HS-27A (cell line): ENCODE measurements around the gene TNS3.

Experiments
- DNase-seq: peaks from one replicate; pipeline ENCODE4 v3.0.0-alpha.2; 2012; ENCODE audit warnings: low read depth, missing footprints

Gene TNS3

DNA sequence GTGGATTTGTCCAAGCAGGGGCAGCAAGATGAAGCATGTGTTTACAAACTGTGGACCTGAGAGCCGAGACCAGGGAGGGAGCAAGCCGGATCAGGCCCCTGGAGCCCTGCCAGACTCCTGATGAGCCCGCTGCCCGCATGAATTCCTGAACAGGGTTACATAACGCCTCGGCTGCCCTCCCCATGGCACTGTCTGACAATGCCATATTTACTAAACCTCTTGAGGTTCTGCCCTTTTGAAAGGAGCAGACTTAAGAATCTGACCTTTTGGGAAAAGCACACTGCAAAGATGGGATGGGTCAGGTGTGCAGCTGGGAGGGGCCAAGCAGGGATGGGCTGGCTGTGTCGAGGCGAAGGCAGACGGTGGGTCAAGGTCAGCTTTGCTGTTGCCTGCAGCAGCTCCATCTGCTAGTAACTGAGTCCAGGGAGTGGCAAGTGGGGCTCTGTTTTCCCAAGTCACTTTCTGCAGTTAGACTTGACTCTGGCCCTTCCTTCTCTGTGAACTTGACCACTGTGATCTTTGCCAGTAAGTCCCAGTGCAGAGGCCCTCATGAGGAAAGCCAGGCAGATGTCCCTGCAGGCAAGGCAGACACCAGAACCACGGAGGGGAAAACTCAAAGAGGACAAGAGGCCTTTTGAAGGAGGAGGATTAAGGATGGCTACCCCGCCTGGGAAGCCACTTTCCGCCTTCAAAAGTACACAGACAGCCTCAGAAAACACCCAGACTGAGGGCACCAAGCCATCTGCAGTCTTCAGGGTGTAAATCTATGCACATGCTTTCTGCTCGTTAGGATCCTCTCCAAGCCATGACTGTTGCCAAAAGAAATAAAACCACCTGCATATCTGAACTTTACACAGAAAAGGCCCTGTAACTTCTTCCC, 175.8 kb downstream of the TNS3 start:
- DNase-seq = no peak

DNA sequence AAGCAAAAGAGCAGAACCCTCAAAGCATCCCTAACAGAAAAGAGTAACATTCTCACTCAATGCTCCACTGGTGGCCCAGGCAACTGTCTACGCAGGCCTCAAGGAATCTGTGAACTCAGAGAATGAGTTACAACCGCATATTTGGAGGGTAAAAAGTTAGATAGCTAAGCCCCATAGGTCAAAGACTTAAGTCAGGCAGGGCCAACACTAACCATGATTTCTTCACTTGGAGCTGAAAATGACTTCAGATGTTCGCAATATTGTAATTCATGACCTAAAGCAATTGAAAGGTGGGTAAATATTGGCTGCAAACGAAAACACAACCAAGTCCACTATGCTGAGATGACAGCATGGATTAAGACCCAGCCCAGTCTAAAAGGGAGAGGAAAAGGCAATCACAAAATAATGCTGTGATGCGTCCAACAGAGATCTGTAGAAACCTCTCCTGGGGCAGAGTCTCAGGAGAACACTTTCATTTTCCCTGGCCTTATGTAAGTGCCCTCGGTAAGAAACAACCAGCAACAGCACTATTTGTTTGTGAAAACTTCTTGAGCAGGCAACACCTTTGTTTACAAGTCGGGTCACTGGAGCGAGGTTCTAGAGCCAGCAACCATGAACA, 176.5 kb downstream of the TNS3 start:
- no peak for DNase-seq

DNA sequence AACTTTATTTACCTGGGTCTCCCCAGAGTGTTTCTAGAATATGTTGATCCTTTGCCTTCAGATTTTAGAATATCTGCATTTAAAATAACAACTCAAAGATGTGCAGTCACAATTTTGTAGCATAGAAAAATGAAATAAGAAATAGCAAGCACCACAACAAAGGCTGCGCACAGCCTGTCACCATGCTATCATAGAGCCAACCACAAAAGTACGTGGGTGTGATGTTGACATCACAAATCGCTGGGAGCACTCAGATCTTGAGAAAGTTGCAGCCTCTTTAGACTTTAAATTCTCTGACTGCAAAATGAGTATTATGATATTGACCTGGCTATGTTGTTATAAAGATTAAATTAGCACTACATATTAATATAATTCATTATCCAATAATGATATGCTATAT, 177.9 kb downstream of the TNS3 start:
- no peak for DNase-seq

DNA sequence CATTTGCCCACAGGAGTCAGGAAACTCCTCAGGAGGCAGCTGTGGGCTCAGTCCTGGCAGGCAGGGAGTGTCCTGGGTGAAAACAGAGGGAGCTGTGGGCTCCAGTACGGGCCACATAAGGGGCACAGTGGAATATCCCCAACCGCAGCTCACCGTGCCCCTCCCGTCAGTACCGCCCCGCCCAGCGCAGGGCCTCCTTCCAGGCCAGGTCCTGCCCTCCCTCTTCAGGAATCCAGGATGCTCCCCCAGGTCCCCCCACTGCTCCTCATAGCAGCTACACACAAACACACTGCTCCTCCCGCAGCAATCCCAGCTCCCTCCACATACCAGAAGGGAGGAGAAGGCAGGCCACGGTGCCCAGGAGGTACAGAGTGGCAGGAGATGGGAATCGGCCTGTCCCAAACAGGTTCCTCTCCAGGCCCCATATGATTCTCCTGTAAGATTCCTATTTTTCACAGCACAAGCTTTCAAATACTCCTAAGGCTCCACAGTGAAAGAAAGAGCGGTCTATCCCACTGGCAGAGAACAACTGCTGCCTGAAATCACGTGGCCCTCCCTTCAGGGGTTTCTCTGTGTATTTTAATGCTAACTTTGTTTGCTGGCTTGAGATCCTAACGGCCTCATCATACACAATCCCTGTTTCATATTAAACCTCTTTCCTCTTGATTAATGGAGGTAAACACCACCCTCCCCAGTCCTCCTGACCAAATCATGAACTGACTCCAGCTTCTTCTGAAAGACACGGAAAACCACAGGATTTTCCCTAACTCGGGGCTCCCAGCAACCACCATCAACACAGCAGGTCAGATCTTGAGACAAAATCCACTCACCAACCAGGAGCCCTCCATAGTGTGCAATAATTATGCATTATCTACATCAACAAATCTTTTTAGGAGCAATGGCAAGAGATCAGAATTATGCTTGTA, 178.7 kb downstream of the TNS3 start:
- no peak for DNase-seq

DNA sequence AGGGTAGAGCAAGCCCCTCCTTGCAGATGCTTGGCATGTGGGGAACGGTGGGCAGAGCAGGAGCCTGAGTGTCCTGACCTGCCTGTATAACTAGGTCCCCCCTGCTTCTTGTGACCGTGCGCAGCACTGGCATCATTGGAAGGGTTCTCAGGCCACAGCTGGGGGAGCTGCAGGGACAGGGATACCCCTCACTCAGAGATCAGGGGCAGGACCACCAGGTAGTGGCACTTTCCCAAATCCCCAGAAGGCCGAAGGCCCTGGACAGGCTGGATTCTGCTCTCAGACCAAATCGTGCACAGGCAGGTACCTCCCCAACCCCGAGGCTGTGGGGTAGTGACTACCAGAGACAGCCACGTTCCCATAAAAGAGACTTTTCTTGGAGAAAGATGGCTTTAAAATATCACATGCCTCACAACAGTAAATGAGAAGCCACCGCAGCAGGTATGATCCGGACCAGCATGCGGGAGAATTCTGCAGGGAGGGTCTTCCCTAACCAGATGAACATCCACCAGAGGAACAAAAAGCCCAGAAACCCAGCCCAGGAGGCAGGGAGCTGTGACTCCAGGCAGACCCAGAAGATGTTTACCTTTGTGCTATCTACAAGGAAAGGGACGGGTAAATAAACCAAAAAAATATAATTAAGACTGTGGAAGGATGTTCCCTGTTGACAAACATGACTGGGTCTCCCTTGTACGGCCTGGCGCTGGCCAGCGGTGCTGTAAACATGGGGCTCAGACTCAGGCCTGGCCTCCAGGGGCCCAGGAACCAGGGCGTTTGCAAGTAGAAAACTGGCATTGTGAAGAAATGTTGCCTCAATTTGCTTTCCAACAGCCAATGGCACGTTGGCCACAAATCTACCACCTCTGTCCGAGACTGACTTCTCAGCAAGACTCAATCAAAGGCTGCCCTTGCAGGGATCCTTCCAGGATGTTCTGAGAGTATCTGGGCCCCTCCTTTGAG, 180.0 kb downstream of the TNS3 start:
- no peak for DNase-seq

DNA sequence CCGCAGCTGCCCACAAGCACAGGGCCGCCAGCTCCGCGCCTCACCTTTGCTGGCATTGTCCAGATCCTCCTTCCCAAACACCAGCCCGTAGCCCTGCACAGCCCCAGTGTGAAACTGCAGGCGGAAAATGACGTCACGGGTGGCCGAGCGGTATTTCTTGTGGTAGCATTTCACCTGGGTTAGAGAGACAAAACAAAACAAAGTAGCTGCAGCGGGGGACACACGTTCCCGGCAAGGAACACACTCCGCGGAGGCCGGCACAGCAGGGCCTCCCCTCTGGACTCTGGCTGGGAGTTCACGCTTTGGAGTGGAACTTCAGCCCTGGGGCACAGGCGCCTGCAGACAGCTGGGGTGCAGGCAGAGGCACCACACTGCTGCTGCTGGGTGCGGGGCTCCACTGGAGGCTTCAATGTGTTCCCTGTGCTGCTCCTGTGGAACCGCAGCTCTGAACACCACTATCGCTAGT, 181.1 kb downstream of the TNS3 start:
- DNase-seq = no peak

DNA sequence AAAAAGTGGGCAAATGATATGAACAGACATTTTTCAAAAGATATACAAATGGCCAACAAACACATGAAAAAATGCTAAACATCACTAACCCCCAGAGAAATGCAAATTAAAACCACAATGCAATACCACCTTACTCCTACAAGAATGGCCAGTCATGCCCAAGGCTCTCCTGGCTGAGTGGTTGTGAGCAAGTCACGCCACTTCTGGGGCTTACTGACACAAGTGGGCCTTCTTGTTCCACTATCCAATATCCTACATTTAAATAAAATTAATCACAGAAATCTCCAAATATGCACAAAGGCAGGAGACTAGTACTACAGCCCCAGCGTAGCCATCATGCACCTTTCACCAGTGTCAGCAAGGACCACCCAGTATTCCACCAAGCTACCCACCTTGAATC, 181.9 kb downstream of the TNS3 start:
- no peak for DNase-seq

DNA sequence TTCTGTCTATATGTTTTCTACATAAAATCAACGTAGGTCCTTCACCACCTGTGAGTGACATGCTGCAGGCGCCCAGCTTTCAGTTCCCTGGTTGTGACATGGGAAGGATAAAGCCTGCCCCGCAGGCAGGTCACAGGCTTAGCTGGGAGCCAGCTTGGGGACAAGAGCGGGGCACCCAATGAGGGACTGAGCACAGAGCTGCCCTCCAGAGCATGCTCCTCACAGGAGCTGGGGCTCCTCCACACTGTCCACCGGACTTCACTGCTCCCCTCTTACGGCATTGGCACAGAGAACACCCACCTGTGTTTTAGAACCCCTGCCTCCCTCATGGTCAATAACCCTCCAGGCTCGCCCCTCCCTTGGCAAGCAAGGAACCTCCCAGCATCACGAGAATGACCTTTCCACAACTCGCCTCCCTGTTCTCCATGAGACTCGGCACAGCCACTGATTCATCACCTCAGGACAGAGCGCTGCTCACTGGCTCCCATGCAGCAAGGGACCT, 187.1 kb downstream of the TNS3 start:
- DNase-seq = no peak

DNA sequence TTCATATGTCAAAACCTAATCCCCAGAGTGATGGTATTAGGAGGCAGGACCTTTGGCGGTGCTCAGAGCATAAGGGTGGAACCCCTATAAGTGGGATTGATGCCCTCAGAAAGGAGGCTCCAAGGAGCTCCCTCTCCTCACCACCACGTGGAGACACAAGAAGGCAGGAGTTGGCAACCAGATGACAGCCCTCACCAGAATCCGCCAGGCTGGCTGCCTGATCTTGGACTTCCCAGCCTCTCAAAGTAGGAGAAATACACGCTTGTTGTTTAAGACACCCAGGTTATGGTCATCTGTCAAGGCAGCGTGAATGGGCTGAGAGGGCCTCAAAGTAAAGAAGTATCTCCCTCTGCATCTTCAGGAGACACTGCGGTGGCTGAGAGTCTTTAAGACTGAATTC, 187.7 kb downstream of the TNS3 start:
- no peak for DNase-seq

DNA sequence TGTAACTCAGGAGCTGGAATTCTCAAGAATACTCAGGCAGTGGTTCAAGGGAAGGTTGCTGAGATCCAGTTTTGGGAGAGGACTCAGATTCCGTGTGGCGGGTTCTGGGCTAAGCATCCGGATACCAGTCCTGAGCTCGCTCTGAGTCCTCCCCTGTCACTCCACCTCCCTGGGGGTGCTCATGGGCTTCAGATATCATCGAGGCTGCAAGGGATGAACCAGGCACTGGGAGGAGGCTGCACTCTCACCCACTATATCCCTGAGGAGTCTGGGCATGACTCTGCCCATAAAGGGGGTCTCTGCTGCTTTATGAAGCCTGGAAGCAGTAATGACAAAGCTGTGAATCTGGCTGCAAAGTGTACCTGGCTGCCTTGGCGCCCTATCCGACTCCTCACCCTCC, 188.5 kb downstream of the TNS3 start:
- no peak for DNase-seq

DNA sequence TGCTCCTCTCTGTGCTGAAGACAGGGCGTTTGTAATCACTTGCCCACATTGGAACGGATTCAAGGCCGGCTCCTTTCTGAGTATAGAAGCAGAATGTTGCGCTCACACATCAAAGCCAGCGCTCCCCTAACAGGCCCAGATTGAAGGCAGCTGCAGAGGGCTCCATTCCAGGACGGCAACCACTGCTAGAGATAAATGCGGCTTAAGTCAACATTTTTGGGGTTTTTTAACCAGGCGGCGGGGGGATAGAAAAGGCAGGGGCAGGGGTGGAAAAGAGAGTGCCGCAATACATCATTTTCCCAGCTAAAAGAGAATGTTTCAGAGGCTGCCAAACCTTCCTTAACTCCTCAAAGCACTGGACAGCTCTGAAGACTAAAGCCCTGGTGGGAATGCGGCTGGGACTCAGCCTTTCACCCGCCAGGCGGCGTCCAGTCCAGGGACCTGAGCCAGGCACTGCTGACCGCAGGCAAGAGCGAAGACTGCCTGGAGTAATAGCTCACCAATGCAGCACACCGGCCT, 189.6 kb downstream of the TNS3 start:
- DNase-seq = no peak

DNA sequence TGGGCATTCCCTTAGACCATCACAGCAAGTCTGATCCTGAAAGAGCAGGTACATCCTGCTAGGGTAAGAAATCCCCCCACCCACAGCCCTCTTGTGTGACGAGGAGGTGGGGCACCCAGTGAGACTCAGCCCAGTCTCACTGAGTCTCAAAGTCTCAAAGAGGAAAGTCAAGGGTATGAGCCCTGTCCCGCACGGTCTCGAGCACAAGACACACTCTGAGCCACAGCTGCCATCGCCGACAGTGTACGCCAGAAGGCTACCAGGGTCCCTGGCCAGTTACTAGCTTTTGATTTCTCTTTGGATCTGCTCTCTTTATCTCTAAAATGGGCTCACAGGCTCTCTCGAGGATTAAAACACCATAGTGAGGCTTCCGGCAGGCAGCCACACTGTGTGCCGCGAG, 190.2 kb downstream of the TNS3 start:
- no peak for DNase-seq

DNA sequence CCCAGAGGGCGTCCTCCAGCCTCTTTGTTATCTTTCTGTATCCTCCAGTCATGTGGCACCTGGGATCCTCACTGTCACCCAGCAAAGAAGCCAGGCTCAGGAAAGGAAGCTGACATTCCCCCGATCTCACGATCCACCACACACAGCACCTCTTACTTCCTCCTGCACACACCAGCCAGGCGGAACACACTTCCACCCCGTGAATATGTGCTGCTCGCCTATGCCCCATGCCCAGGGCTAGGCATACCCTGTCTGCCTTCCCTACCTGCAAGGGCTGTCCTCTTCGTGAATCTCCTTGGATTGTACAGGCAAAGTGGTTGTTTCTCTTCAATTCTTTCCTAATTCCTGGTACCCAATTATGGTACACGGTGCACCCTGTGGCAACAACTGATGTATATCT, 191.0 kb downstream of the TNS3 start:
- DNase-seq = no peak

DNA sequence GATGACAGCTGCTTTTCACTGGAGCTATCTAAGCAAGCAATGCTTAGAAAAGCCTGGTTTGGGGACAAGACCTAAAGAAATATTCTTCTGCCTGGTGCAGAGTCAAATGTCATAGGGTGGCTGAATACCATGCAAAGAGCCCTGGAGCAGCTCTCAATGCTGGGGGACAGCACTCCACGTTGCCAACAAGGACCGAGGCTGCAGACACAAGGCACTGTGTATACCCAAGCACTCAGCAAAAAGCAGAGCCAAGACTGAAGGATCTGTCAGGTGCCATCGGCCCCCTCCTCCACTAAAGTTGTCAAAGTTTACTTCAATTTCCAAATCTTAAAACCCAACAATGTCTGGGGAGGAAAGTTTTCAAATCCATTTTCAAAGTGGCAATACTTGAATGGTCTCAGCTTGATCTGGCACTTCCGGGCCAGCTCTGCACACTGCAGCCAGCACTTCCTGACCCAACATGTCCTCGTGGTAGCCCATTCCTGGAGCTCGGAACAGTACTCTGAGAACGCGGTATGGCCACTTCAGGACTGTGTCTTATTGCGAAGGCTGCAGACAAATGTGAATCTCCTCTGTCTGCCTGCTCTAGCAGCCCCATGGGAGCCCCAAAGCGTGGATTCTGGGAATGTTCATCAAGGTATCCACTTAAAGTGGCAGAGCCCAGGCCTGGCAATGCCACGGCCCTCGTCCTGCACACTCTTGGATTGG, 191.8 kb downstream of the TNS3 start:
- DNase-seq = no peak

DNA sequence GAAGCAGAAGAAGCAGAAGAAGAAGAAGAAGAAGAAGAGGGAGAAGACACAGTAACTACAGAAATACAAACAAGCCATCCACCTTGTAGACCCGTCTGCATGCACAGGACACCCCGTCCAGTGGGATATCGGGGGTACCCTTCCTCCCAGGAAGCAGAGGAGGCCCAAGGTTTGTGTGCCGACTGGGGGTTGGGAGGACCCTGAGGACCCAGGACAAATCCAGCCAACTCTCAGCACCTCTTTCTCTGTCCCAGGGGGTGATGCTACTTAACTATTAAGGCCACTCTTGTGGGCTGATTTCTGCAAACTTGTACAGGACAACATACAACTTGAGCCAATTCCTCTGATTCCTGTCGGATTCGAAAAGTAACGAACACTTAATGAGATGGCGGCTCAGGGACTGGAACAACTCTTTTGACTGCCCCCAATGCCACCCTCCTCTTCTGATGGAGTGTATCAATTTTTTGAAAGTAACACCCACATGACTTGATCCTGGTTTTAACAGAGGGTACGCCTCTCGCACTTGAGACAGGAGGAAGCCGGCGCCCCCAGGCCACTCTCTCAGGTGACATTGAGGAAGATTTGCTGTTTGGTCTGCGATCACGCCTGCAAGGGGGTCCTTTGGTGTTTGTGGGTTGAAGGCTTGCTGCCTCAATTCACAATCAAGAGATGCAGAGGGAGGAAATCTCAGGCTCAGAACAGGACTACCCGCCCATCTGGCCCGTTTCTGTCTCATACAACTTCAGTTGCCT, 192.6 kb downstream of the TNS3 start:
- DNase-seq = no peak

DNA sequence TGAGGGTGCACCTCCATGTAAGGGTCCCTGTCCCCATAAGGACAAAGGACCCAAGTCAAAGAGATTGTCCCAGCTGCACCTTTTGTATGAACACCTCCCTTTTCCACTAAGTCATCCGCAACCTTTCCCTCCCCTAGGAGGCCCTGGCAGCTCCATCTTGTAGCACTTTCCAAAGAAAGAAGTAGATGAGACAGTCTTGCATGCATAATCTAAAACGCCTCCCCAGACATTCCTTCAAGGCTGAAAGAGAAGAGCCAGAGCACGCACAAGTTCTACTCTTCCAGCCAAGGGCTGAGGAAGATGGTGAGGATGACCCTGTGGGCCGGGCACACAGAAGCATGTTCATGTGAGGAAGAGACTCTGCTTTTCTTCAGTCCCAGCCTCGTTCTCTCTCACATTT, 194.4 kb downstream of the TNS3 start:
- DNase-seq = no peak

DNA sequence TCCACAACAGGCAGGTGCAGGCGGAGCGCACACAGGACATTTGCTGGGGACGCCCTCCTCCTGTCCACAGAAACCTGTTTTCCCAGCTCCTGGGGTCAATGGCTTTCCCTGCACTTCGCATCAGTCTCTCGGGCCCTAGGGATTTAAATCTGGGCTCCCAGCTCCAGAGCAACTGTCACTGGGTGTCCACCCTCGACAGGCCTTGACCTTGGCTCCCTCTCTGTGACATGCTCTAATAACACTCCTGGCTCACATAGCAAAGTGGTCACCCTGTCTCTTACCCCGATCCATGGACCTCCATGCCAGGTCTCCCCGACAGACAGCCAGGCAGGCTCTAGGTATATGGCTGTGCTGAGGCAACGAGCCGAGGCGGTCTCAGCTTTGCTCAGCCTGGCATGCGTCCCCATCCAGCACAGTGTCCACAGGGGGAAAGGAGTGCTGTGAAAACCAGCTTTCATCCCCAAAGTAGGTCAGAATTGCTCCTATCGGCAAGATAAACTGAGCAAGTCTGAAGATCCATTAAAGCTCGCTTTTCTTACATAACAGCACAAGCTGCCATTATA, 195.6 kb downstream of the TNS3 start:
- no peak for DNase-seq

DNA sequence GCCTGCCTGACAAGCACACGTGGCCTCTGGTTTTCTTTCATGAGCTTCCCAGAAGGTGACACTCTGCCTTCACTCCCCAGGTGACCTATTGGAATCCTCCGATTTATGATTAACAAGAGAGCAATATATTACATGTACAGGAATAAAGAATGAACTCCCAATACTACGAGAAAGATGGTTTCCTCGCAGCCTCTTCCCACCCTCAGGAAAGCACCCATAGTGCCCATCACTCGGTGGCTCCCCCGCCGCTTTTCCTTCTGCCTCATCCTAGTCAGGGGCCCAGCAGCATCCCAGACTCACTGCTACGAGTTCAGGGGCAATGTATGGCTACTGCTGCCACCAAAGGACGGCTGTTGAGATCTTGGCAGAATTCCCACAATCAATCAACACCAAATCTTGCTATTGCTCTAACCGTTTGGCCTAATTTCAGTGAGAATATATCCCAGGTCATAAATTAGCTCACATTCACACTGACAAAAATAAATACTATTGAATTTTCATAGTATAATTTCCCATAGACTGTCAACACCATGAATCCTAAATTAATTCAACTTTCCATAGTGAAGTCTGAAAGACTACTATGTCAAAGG, 196.3 kb downstream of the TNS3 start:
- DNase-seq = no peak
